Ishikawa (cell line): ENCODE measurements around the gene DCTN4.

Experiments
- EP300 ChIP-seq: IDR thresholded peaks from 2 replicates; pipeline ENCODE4 v1.6.1; 2012; ENCODE audit warnings: borderline replicate concordance
- FOXM1 ChIP-seq: IDR thresholded peaks from 2 replicates; pipeline ENCODE4 v1.6.1; 2012; ENCODE audit warnings: low read depth, borderline replicate concordance
- TEAD4 ChIP-seq: IDR thresholded peaks from 2 replicates; pipeline ENCODE4 v1.6.1; 2012

- TF ChIP-seq EP300 (no peak), FOXM1 (no peak), TEAD4 (no peak)
These were observed 69.7 kb downstream of the DCTN4 start for GRCh38 chr5:150689120-150689519.
